K562 (cell line): ENCODE measurements around the gene TRIO. TPM values are rescaled to one million over a fixed set of nuclear protein-coding genes. Genes with fewer than 3 reads are reported as not detected.

Source experiments
- ATAC-seq: fragments of 200-7000 bp; cut with Tn5 transposase; 3 replicates; pipeline ENCODE4 v1.9.1; 2020; ENCODE audit warnings: moderate library complexity
- BruUV-seq: library from RNA; stranded (reverse); fragments of 400-500 nt; replicated peaks from 2 replicates; lab custom pipeline; 2021; lab: Mats Ljungman, UMichigan
- CTCF ChIA-PET: fragments of 300-600 bp; formaldehyde crosslinking; extraction: SDS; loops from one replicate; lab custom pipeline; 2021; ENCODE audit warnings: low intra/inter-chr PET ratio; lab: Yijun Ruan, JAX
- POLR2A ChIA-PET: fragments of 300-600, 350-650 bp; sonication (Branson Sonifier 250); formaldehyde crosslinking; extraction: SDS; loops from one replicate; lab custom pipeline; 2021; ENCODE audit warnings: antibody characterized with exemption, inconsistent platforms; lab: Yijun Ruan, JAX
- DNase-seq, 4 experiments: peaks; one replicate each; pipeline versions ENCODE4 v3.0.0 to v3.0.0-alpha.2; 2011 to 2018; ENCODE audit warnings: low spot score in 3 of 4, mixed read lengths in 3 of 4; ENCODE audit errors: extremely low read depth in 1 of 4
- FAIRE-seq: peaks from 2 replicates; lab custom pipeline; 2011; peaks lifted over from hg19 to GRCh38; lab: Jason Lieb, UNC
- H2AFZ ChIP-seq: 2 replicates; pipeline ENCODE4 v1.6.0; 2011; ENCODE audit warnings: low read depth, low read length, control low read depth, inconsistent platforms
- H3K27ac ChIP-seq: fragments of 200-600 bp; 3 replicates; pipeline ENCODE4 v1.8.0; 2011; ENCODE audit warnings: low read depth, mild to moderate bottlenecking, control low read depth, inconsistent platforms, low read length, moderate library complexity, mixed read lengths; ENCODE audit errors: extremely low read depth
- H3K27me3 ChIP-seq, 2 experiments: fragments of 300-600 bp in 1 of 2; 2 replicates in 1 of 2; 3 replicates in 1 of 2; pipeline versions ENCODE4 v1.6.0 to v1.8.0; 2011; ENCODE audit warnings: inconsistent platforms in 2 of 2, low read length in 2 of 2, mild to moderate bottlenecking in 1 of 2, mixed read lengths in 1 of 2, moderate library complexity in 1 of 2; ENCODE audit not compliant: control insufficient read depth in 2 of 2, insufficient read depth in 2 of 2
- H3K36me3 ChIP-seq: fragments of 300-600 bp; 3 replicates; pipeline ENCODE4 v1.8.0; 2011; ENCODE audit warnings: mild to moderate bottlenecking, low read length, inconsistent platforms; ENCODE audit not compliant: control insufficient read depth, insufficient read depth
- H3K4me1 ChIP-seq, 2 experiments: fragments of 200-600 bp in 1 of 2; replicated peaks in 1 of 2; 2 replicates in 1 of 2; 3 replicates in 1 of 2; pipeline versions ENCODE4 v1.5.1 to v1.8.0; 2011; ENCODE audit warnings: inconsistent platforms in 2 of 2, low read length in 2 of 2, mild to moderate bottlenecking in 1 of 2, mixed read lengths in 1 of 2, moderate library complexity in 1 of 2; ENCODE audit not compliant: control insufficient read depth in 2 of 2, insufficient read depth in 2 of 2
- H3K4me2 ChIP-seq: 2 replicates; pipeline ENCODE4 v1.6.1; 2011; ENCODE audit warnings: low read length, control low read depth, inconsistent platforms, mixed read lengths; ENCODE audit not compliant: insufficient read depth
- H3K4me3 ChIP-seq: fragments of 200-600 bp; sonication (generic), shearing (Covaris generic); 2 replicates; pipeline ENCODE4 v1.5.1; 2016; ENCODE audit warnings: control low read depth, inconsistent platforms
- H3K79me2 ChIP-seq: fragments of 200-600 bp; 3 replicates; pipeline ENCODE4 v1.8.0; 2011; ENCODE audit warnings: low read length, inconsistent platforms; ENCODE audit not compliant: control insufficient read depth, insufficient read depth
- H3K9ac ChIP-seq, 2 experiments: 2 replicates each; pipeline versions ENCODE4 v1.6.0 to v1.6.1; 2011; ENCODE audit warnings: low read depth in 2 of 2, low read length in 2 of 2, control low read depth in 1 of 2, inconsistent platforms in 1 of 2, mild to moderate bottlenecking in 1 of 2, mixed read lengths in 1 of 2; ENCODE audit not compliant: insufficient read depth in 1 of 2
- H3K9me1 ChIP-seq: one replicate; pipeline ENCODE4 v1.6.0; 2011; ENCODE audit warnings: inconsistent platforms, mild to moderate bottlenecking, low read length, moderate library complexity; ENCODE audit not compliant: control insufficient read depth, insufficient read depth
- H3K9me3 ChIP-seq: replicated peaks from 2 replicates; pipeline ENCODE4 v1.5.1; 2011; ENCODE audit warnings: low read depth, low read length, inconsistent platforms; ENCODE audit not compliant: control insufficient read depth, insufficient read depth
- H4K20me1 ChIP-seq: replicated peaks from 2 replicates; pipeline ENCODE4 v1.6.1; 2011; ENCODE audit warnings: low read length, inconsistent platforms, mixed read lengths; ENCODE audit not compliant: control insufficient read depth, insufficient read depth
- AFF1 ChIP-seq, 2 experiments: fragments of 450-650 bp; IDR thresholded peaks; 2 replicates each; pipeline ENCODE4 v1.6.1; 2018; ENCODE audit warnings: mild to moderate bottlenecking in 2 of 2, low read depth in 1 of 2; ENCODE audit not compliant: partially characterized antibody in 2 of 2
- MAFG ChIP-seq: fragments of 450-650 bp; conservative IDR thresholded peaks from 2 replicates; pipeline ENCODE4 v1.6.1; 2016; ENCODE audit warnings: missing genetic modification characterization, missing compliant biosample characterization
- PATZ1 ChIP-seq: fragments of 250-450 bp; sonication (Bioruptor Pico); IDR thresholded peaks from 2 replicates; pipeline ENCODE4 v1.5.0; 2020; ENCODE audit warnings: mild to moderate bottlenecking, borderline replicate concordance
- SLC30A9 ChIP-seq: fragments of 250-450 bp; sonication (Bioruptor Pico); IDR thresholded peaks from 2 replicates; pipeline ENCODE4 v1.8.0; 2022; ENCODE audit warnings: mild to moderate bottlenecking, moderate library complexity
- SNAPC5 ChIP-seq: fragments of 250-450 bp; sonication (Bioruptor Pico); IDR thresholded peaks from 2 replicates; pipeline ENCODE4 v1.8.0; 2021; ENCODE audit warnings: moderate library complexity, mild to moderate bottlenecking, inconsistent platforms
- ZNF121 ChIP-seq: sonication (generic); formaldehyde crosslinking; conservative IDR thresholded peaks from 2 replicates; pipeline ENCODE4 v1.8.0; 2022; ENCODE audit warnings: missing genetic modification reagents
- ZNF561 ChIP-seq: fragments of 450-650 bp; formaldehyde crosslinking; conservative IDR thresholded peaks from 2 replicates; pipeline ENCODE4 v1.4.0; 2020; ENCODE audit warnings: mild to moderate bottlenecking, moderate library complexity
- ZNF785 ChIP-seq: fragments of 250-450 bp; sonication (Bioruptor Pico); IDR thresholded peaks from 2 replicates; pipeline ENCODE4 v1.4.0; 2020; ENCODE audit warnings: mild to moderate bottlenecking
- WGBS: fragments of 100-300 bp; shearing (Covaris generic); methylation state at CpG from one replicate; pipeline ENCODE4 v1.1.6; 2016; ENCODE audit warnings: low coverage, mixed read lengths; ENCODE audit not compliant: insufficient coverage; ENCODE audit errors: missing lambda C conversion rate; 5-methylcytosine and 5-hydroxymethylcytosine counted together
- in situ Hi-C: fragments of 300-500 bp; cut with MboI; formaldehyde crosslinking; loops from 4 replicates; pipeline ENCODE4 v1.15.0; 2018; ENCODE audit warnings: inconsistent platforms, mixed read lengths
- intact Hi-C: fragments of 100-400 bp; cut with micrococcal nuclease; formaldehyde crosslinking; loops from 2 replicates; pipeline ENCODE4 v1.14.2; 2022
- polyA plus RNA-seq, 8 experiments: library from polyadenylated mRNA; depleted of rRNA in 4 of 8; stranded (reverse) in 5 of 8; unstranded in 3 of 8; fragments of >200 nt; fragmentation: Nextera tagmentation in 2 of 8; fragmentation: Illumina TruSeq in 1 of 8; extraction: Ambion mirVana in 2 of 8; extraction: Trizol in 1 of 8; gene quantifications; 2 replicates each; pipeline versions ENCODE4 v1.2.1 to v1.2.3, GENCODE V29; 2011 to 2014; ENCODE audit warnings: inconsistent platforms in 1 of 8, missing spikeins in 1 of 8
- total RNA-seq, 7 experiments: library from RNA; depleted of rRNA in 6 of 7; stranded (reverse); fragments of >200 nt in 6 of 7; fragmentation: Illumina TruSeq in 2 of 7; extraction: Trizol in 2 of 7; gene quantifications; 2 replicates each; pipeline versions ENCODE4 v1.2.1 to v1.2.3, GENCODE V29; 2011 to 2021; ENCODE audit warnings: low replicate concordance in 1 of 7

TRIO gene
- total and polyA plus RNA-seq, 9 of the 15 experiments (the other 6 are each of a cell fraction or from before 2014, with no cell fraction given): 0.24 to 5.0 (median 1.1) TPM

GRCh38 chr5:14337593-14337992 lies 194.5 kb downstream of the TRIO start:
- no peaks in the 10 kb centered on the region for H3K9me1 ChIP-seq
- H3K4me2 ChIP-seq: no peak overlapping the region
- peaks cover 11 to 59% of the 10 kb centered on the region in 2 experiments; a peak in 4 of 5 replicates for H3K27me3 ChIP-seq
- DNase-seq: no peak
- H3K27ac ChIP-seq: no peak overlapping the region
- H3K9ac ChIP-seq: no peak overlapping the region
- no peaks in the 10 kb centered on the region for H3K36me3 ChIP-seq
- WGBS: 5% methylated on average over 7 of the region's 7 CpGs
- no peak for FAIRE-seq
- no peak overlapping the region for H3K4me3 ChIP-seq
- H3K79me2 ChIP-seq: no peaks in the 10 kb centered on the region
- in situ Hi-C loops (no loop called here), intact Hi-C loops (no loop called here)
- H3K9me3 ChIP-seq: no peaks in the 10 kb centered on the region
- POLR2A ChIA-PET: interaction anchor here (2.1 kb wide), 1 partner anchor 11 kb away, joined by 9 read pairs; no protein-coding TSS in a partner anchor
- CTCF ChIA-PET: no interaction called here
- BruUV-seq: no TSS peak
- H3K4me1 ChIP-seq: no peaks in the 10 kb centered on the region
- H4K20me1 ChIP-seq: no peaks in the 10 kb centered on the region
- no peak for TF ChIP-seq MAFG (tag)
- TF ChIP-seq ZNF121: no peak
- no peak for TF ChIP-seq ZNF785 (CRISPR knock-in tag)
- TF ChIP-seq AFF1 (IDR thresholded peaks at IDR 0.05; ENCODE audit: low read depth in 1 of 2, partially characterized antibody in 2 of 2): no peak
- no peak for TF ChIP-seq SLC30A9 (CRISPR knock-in tag)
- no peak for TF ChIP-seq SNAPC5 (CRISPR knock-in tag)
- TF ChIP-seq PATZ1 (CRISPR knock-in tag): no peak
- TF ChIP-seq ZNF561: no peak
- no peak for ATAC-seq
- H2AFZ ChIP-seq: no peak overlapping the region
